Stomach (tissue), 4 donors: Measurements from ENCODE around the gene ZNF333.

ENCODE experiments used
- CTCF ChIP-seq, 7 experiments: fragments of 450-650 bp in 4 of 7; fragments of 200-600 bp in 3 of 7; sonication (generic) in 3 of 7; IDR thresholded peaks; one replicate each; pipeline ENCODE4 v1.5.1; 2016 to 2019; ENCODE audit warnings: antibody characterized with exemption in 7 of 7, control low read depth in 2 of 7, mild to moderate bottlenecking in 1 of 7
- EP300 ChIP-seq: sonication (generic); formaldehyde crosslinking; IDR thresholded peaks from one replicate; pipeline ENCODE4 v1.6.1; 2017; ENCODE audit warnings: antibody characterized with exemption
- POLR2A ChIP-seq, 4 donors: fragments of 450-650 bp; IDR thresholded peaks; one replicate each; pipeline ENCODE4 v1.6.1; 2016; ENCODE audit warnings: antibody characterized with exemption in 4 of 4, control low read depth in 2 of 4, mild to moderate bottlenecking in 1 of 4, moderate library complexity in 1 of 4

- TF ChIP-seq EP300 = no peak
- no peak for TF ChIP-seq POLR2A (IDR thresholded peaks at IDR 0.05)
- no peak for TF ChIP-seq CTCF (IDR thresholded peaks at IDR 0.05)
These were observed 19.9 kb upstream of the ZNF333 start for GRCh38 chr19:14669940-14670339.
